Right ventricle myocardium inferior (tissue), 1 donor: Measurements from ENCODE around the gene ERVMER34-1. TPM values are rescaled to one million over a fixed set of nuclear protein-coding genes. Genes with fewer than 3 reads are reported as not detected.
A peak's percentile ranks its signal among the peaks of the same experiment; 100 is the strongest.

Experiments used
- ATAC-seq: fragments of 200-7000 bp; cut with Tn5 transposase; one replicate; pipeline ENCODE4 v1.9.1; 2020; ENCODE audit warnings: mild to moderate bottlenecking, moderate library complexity
- DNase-seq: peaks from one replicate; pipeline ENCODE4 v3.0.0; 2021; ENCODE audit errors: missing footprints
- intact Hi-C: fragments of 100-400 bp; cut with DNase I; formaldehyde crosslinking; loops from one replicate; pipeline ENCODE4 v1.11.0; 2022
- total RNA-seq: library from RNA; stranded (reverse); fragmentation: NEBNext Ultra II Directional; extraction: Animal tissue kit (Norgen Biotek cat#: 25700); gene quantifications from one replicate; pipeline ENCODE4 v1.2.1, GENCODE V29; 2021
- donor health status: DM: no; HTN: yes; CAD: no; lungs with severe emphysema.

The ERVMER34-1 gene
- total RNA-seq, 1 donor from 2014 or later, result 5.3 TPM

GRCh38 chr4:52726826-52727580 lies 24.2 kb downstream of the ERVMER34-1 start:
- intact Hi-C loops, result no loop called here
- DNase-seq, result no peak
- ATAC-seq, result no peak

- DNase-seq, result peak; percentile 95
- intact Hi-C loops, result loop anchor here (2.0 to 5.0 kb wide), 2 partner anchors 141 to 260 kb away; partner anchors contain the start of gene RASL11B
- peak; percentile 99 for ATAC-seq
Measured at GRCh38 chr4:52721968-52722815, 29.0 kb downstream of the ERVMER34-1 start.

- no peak for ATAC-seq
- DNase-seq, result no peak
- intact Hi-C loops, result loop anchor here (10.0 kb wide), 1 partner anchor 1517 kb away; no protein-coding TSS in a partner anchor
Measured at GRCh38 chr4:52718123-52718522, 33.1 kb downstream of the ERVMER34-1 start.

GRCh38 chr4:52716364-52717151 lies 34.7 kb downstream of the ERVMER34-1 start:
- no peak for DNase-seq
- no peak for ATAC-seq
- intact Hi-C loops, result loop anchor here (10.0 kb wide), 1 partner anchor 1518 kb away; no protein-coding TSS in a partner anchor

GRCh38 chr4:52715914-52716313 lies 35.3 kb downstream of the ERVMER34-1 start:
- intact Hi-C loops, result loop anchor here (10.0 kb wide), 1 partner anchor 1519 kb away; no protein-coding TSS in a partner anchor
- no peak for DNase-seq
- ATAC-seq, result no peak

GRCh38 chr4:52715255-52715897 lies 35.8 kb downstream of the ERVMER34-1 start:
- DNase-seq, result no peak
- intact Hi-C loops, result loop anchor here (10.0 kb wide), 1 partner anchor 1519 kb away; no protein-coding TSS in a partner anchor
- ATAC-seq, result no peak

- no peak for ATAC-seq
- DNase-seq, result no peak
- intact Hi-C loops, result loop anchor here (5.0 to 10.0 kb wide), 3 partner anchors 127 to 1520 kb away; no protein-coding TSS in a partner anchor
Measured at GRCh38 chr4:52714597-52715254, 36.5 kb downstream of the ERVMER34-1 start.

GRCh38 chr4:52713456-52713937 lies 37.7 kb downstream of the ERVMER34-1 start:
- intact Hi-C loops, result loop anchor here (2.0 to 10.0 kb wide), 4 partner anchors 51 to 1521 kb away; no protein-coding TSS in a partner anchor
- ATAC-seq (no peak), DNase-seq (peak; percentile 55)

- ATAC-seq (peak; percentile 99), DNase-seq (peak; percentile 98)
- intact Hi-C loops, result loop anchor here (1.0 to 10.0 kb wide), 5 partner anchors 50 to 1522 kb away; no protein-coding TSS in a partner anchor
Measured at GRCh38 chr4:52712251-52713130, 38.7 kb downstream of the ERVMER34-1 start.

GRCh38 chr4:52711834-52712250 lies 39.4 kb downstream of the ERVMER34-1 start:
- no peak for ATAC-seq
- DNase-seq, result no peak
- intact Hi-C loops, result loop anchor here (1.0 to 10.0 kb wide), 5 partner anchors 49 to 1523 kb away; no protein-coding TSS in a partner anchor

- intact Hi-C loops, result loop anchor here (5.0 to 10.0 kb wide), 3 partner anchors 124 to 1524 kb away; no protein-coding TSS in a partner anchor
Measured at GRCh38 chr4:52711272-52711671, 40.0 kb downstream of the ERVMER34-1 start.

GRCh38 chr4:52709155-52709554 lies 42.1 kb downstream of the ERVMER34-1 start:
- no peak for DNase-seq
- intact Hi-C loops, result no loop called here
- ATAC-seq, result no peak

More at GRCh38 chr4:52711272-52711671, 40.0 kb downstream of the ERVMER34-1 start:
- DNase-seq (no peak), ATAC-seq (no peak)

- DNase-seq (no peak), ATAC-seq (no peak)
- intact Hi-C loops, result no loop called here
Measured at GRCh38 chr4:52704661-52705060, 46.6 kb downstream of the ERVMER34-1 start.

- ATAC-seq (no peak), DNase-seq (no peak)
- intact Hi-C loops, result no loop called here
Measured at GRCh38 chr4:52704133-52704532, 47.1 kb downstream of the ERVMER34-1 start.

GRCh38 chr4:52701207-52701606 lies 50.0 kb downstream of the ERVMER34-1 start:
- ATAC-seq, result no peak
- intact Hi-C loops, result no loop called here
- DNase-seq, result no peak

GRCh38 chr4:52694936-52695335 lies 56.3 kb downstream of the ERVMER34-1 start:
- ATAC-seq (peak; percentile 30), DNase-seq (no peak)
- intact Hi-C loops, result no loop called here
